ENCODE measurements around the gene LEMD1.
A peak's percentile ranks its signal among the peaks of the same experiment; 100 is the strongest.

The LEMD1 gene

DNA sequence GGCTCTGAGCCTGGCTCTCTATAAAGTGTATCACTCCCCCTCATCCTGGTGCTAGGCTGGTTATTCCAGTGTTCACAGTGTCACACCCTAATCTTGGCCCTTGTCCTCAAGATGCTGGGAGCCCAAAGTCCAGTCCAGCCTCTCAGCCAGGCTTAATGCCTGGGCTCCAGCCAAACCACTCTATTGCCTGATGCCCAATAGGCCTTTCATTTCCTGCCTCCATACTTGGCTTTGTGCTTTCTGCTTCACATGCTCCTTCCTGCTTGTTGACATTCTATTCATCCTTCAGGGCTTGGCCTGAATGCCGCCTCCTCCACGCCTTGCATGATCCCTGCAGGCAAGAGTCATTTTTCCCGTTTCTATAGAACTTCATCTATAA is 66.8 kb downstream of the LEMD1 start:
- Histone ChIP-seq H4K91ac (ENCODE audit: low read depth, low read length) (no peak overlapping the region), H4K8ac (ENCODE audit: low read depth, low read length) (no peak overlapping the region), H3K79me2 (ENCODE audit: control insufficient read depth, insufficient read depth, low read length, poor library complexity) (no peaks in the 10 kb centered on the region), H3K79me1 (ENCODE audit: low read length) (peaks cover 2% of the 10 kb centered on the region), H2BK120ac (ENCODE audit: insufficient read depth, low read length, poor library complexity) (no peak overlapping the region), H3K4me1 (ENCODE audit: control insufficient read depth in 1 of 2, insufficient read depth in 2 of 2, low read length in 2 of 2) (peaks cover 3 to 8% of the 10 kb centered on the region in 2 experiments), H3K9ac (ENCODE audit: low read length) (no peak overlapping the region), H2AFZ (ENCODE audit: insufficient read depth, low read length, poor library complexity) (no peak overlapping the region), H2AK5ac (ENCODE audit: low read length) (no peak overlapping the region), H3K27ac (ENCODE audit: low read depth, low read length) (no peak overlapping the region), H2BK12ac (ENCODE audit: low read length) (no peak overlapping the region), H3K9me3 (ENCODE audit: insufficient read depth, low read depth, low read length) (peaks cover 3% of the 10 kb centered on the region), H3K4me3 (ENCODE audit: low read depth, low read length) (no peak overlapping the region), H4K12ac (ENCODE audit: low read depth, low read length) (no peak overlapping the region), H2BK5ac (ENCODE audit: low read depth, low read length, poor library complexity) (no peak overlapping the region), H3K18ac (ENCODE audit: low read length) (no peak overlapping the region), H3K23ac (ENCODE audit: low read length) (no peak overlapping the region), H3K36me3 (ENCODE audit: control insufficient read depth in 1 of 2, insufficient read depth in 2 of 2, low read length in 2 of 2) (no peaks in the 10 kb centered on the region), H3K4ac (ENCODE audit: low read depth, low read length) (no peak overlapping the region), H3K4me2 (ENCODE audit: low read length) (no peak overlapping the region), H3K27me3 (ENCODE audit: insufficient read depth, low read length) (no peaks in the 10 kb centered on the region), H3K14ac (ENCODE audit: low read length) (no peak overlapping the region)
- DNase-seq: no peak
- WGBS (ENCODE audit: extremely low coverage, insufficient coverage, insufficient read length): no CpG with 5 or more reads among the region's 3 CpGs

DNA sequence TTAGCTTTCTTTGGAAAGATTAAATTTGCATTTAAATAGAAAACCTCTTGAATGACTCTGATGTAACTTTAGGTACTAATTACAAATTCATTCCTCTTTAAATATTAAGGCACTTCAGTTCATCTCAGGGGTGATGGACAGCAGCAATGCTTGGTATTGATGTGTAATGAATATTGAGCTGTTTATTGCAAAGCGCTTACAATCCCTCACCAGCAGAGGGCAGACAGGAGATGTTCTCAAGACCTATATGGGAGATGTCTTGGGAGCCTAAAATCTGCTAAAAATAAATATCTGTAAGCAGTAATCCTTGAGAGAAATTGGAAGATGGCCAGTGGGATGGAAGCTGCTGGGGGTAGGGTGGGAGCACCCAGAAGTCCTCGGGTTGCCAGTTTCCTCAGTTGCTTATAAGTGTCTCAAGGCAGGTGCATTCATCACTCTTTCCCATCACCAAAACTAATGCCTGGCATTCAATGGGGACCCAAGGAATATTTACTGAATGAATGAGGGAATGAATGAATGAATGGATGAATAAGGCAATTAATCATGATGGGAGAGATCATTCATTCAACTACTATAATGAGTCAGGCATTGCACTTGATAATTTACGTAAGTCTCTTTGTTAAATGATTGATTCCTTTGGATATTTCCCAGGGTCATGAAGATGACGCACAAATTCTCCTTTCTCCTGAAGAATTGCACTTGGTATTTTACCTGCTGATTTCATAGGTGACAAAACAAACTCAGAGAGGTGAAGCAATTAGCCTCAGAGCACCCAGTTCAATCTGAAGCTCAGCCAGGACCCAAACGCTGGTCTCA is 67.4 kb downstream of the LEMD1 start:
- Histone ChIP-seq H3K4me3 (ENCODE audit: low read depth, low read length) (no peak overlapping the region), H3K36me3 (ENCODE audit: control insufficient read depth in 1 of 2, insufficient read depth in 2 of 2, low read length in 2 of 2) (no peaks in the 10 kb centered on the region), H3K4me2 (ENCODE audit: low read length) (no peak overlapping the region), H2BK5ac (ENCODE audit: low read depth, low read length, poor library complexity) (no peak overlapping the region), H3K27ac (ENCODE audit: low read depth, low read length) (no peak overlapping the region), H3K4ac (ENCODE audit: low read depth, low read length) (no peak overlapping the region), H3K27me3 (ENCODE audit: insufficient read depth, low read length) (no peaks in the 10 kb centered on the region), H3K14ac (ENCODE audit: low read length) (no peak overlapping the region), H4K12ac (ENCODE audit: low read depth, low read length) (no peak overlapping the region), H3K9me3 (ENCODE audit: insufficient read depth, low read depth, low read length) (peaks cover 3% of the 10 kb centered on the region), H3K79me2 (ENCODE audit: control insufficient read depth, insufficient read depth, low read length, poor library complexity) (no peaks in the 10 kb centered on the region), H3K4me1 (ENCODE audit: control insufficient read depth in 1 of 2, insufficient read depth in 2 of 2, low read length in 2 of 2) (peaks cover 3 to 8% of the 10 kb centered on the region in 2 experiments), H2AK5ac (ENCODE audit: low read length) (no peak overlapping the region), H4K8ac (ENCODE audit: low read depth, low read length) (no peak overlapping the region), H3K18ac (ENCODE audit: low read length) (no peak overlapping the region), H2BK120ac (ENCODE audit: insufficient read depth, low read length, poor library complexity) (no peak overlapping the region), H2AFZ (ENCODE audit: insufficient read depth, low read length, poor library complexity) (no peak overlapping the region), H3K79me1 (ENCODE audit: low read length) (peaks cover 2% of the 10 kb centered on the region), H4K91ac (ENCODE audit: low read depth, low read length) (no peak overlapping the region), H3K9ac (ENCODE audit: low read length) (no peak overlapping the region), H2BK12ac (ENCODE audit: low read length) (no peak overlapping the region), H3K23ac (ENCODE audit: low read length) (no peak overlapping the region)
- no CpG with 5 or more reads among the region's 5 CpGs for whole genome bisulfite sequencing (ENCODE audit: extremely low coverage, insufficient coverage, insufficient read length)
- peak; percentile 46 to 86 for DNase-seq

DNA sequence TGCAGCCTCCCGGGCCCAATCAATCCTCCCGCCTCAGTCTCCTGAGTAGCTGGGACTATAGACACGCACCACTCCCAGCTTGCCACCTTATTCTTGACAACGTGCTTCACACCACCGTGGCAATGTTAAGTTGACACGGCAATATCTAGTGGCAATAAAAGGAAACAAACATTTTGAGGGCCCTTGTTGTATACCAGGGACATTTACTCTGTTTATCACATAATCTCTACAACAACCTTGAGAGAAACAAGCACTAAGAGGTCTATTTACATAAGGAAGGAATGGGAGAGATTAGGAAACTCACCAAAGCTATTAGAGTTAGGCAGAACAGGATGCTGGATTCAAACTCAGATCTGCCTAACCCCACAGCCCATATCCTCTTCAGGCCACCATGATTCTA is 68.2 kb downstream of the LEMD1 start:
- peaks cover 2% of the 10 kb centered on the region for H3K79me1 ChIP-seq (ENCODE audit: low read length)
- H3K27me3 ChIP-seq (ENCODE audit: insufficient read depth, low read length): no peaks in the 10 kb centered on the region
- H2AK5ac ChIP-seq (ENCODE audit: low read length): no peak overlapping the region
- H3K23ac ChIP-seq (ENCODE audit: low read length): no peak overlapping the region
- H3K79me2 ChIP-seq (ENCODE audit: control insufficient read depth, insufficient read depth, low read length, poor library complexity): no peaks in the 10 kb centered on the region
- H3K36me3 ChIP-seq (ENCODE audit: control insufficient read depth in 1 of 2, insufficient read depth in 2 of 2, low read length in 2 of 2): no peaks in the 10 kb centered on the region
- no peak overlapping the region for H3K9ac ChIP-seq (ENCODE audit: low read length)
- H3K4me3 ChIP-seq (ENCODE audit: low read depth, low read length): no peak overlapping the region
- no peak overlapping the region for H2BK12ac ChIP-seq (ENCODE audit: low read length)
- no peak overlapping the region for H2AFZ ChIP-seq (ENCODE audit: insufficient read depth, low read length, poor library complexity)
- no peak overlapping the region for H3K4ac ChIP-seq (ENCODE audit: low read depth, low read length)
- H4K91ac ChIP-seq (ENCODE audit: low read depth, low read length): no peak overlapping the region
- no peak overlapping the region for H4K8ac ChIP-seq (ENCODE audit: low read depth, low read length)
- H3K4me1 ChIP-seq (ENCODE audit: control insufficient read depth in 1 of 2, insufficient read depth in 2 of 2, low read length in 2 of 2): peaks cover 3 to 14% of the 10 kb centered on the region in 2 experiments
- no peak overlapping the region for H3K14ac ChIP-seq (ENCODE audit: low read length)
- H3K9me3 ChIP-seq (ENCODE audit: insufficient read depth, low read depth, low read length): peaks cover 3% of the 10 kb centered on the region
- DNase-seq: no peak
- H4K12ac ChIP-seq (ENCODE audit: low read depth, low read length): no peak overlapping the region
- H2BK120ac ChIP-seq (ENCODE audit: insufficient read depth, low read length, poor library complexity): no peak overlapping the region
- H3K4me2 ChIP-seq (ENCODE audit: low read length): no peak overlapping the region
- H3K27ac ChIP-seq (ENCODE audit: low read depth, low read length): no peak overlapping the region
- WGBS (ENCODE audit: extremely low coverage, insufficient coverage, insufficient read length): no CpG with 5 or more reads among the region's 6 CpGs
- H2BK5ac ChIP-seq (ENCODE audit: low read depth, low read length, poor library complexity): no peak overlapping the region
- H3K18ac ChIP-seq (ENCODE audit: low read length): no peak overlapping the region

DNA sequence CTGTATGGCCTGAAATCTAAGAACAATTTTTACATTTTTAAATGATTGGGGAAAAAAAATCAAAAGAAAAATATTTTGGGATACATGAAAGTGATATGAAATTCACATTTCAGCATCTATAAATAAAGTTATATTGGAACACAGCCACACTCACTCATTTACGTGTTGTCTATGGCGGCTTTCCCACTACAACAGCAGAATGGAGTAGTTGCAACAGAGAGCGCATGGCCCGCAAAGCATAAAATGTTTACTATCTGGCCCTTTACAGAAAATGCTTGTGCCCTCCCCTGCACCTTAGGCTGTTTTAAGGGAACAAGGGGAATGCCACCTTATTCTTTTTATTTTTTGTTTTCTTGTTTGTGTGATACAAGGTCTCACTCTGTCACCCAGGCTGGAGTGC is 68.7 kb downstream of the LEMD1 start:
- no peaks in the 10 kb centered on the region for H3K79me2 ChIP-seq (ENCODE audit: control insufficient read depth, insufficient read depth, low read length, poor library complexity)
- no peak overlapping the region for H2BK12ac ChIP-seq (ENCODE audit: low read length)
- no peak overlapping the region for H3K4me3 ChIP-seq (ENCODE audit: low read depth, low read length)
- H2BK120ac ChIP-seq (ENCODE audit: insufficient read depth, low read length, poor library complexity): no peak overlapping the region
- no peak overlapping the region for H3K4ac ChIP-seq (ENCODE audit: low read depth, low read length)
- H3K23ac ChIP-seq (ENCODE audit: low read length): no peak overlapping the region
- no peaks in the 10 kb centered on the region for H3K36me3 ChIP-seq (ENCODE audit: control insufficient read depth in 1 of 2, insufficient read depth in 2 of 2, low read length in 2 of 2)
- no peak overlapping the region for H3K14ac ChIP-seq (ENCODE audit: low read length)
- H4K8ac ChIP-seq (ENCODE audit: low read depth, low read length): no peak overlapping the region
- H4K12ac ChIP-seq (ENCODE audit: low read depth, low read length): no peak overlapping the region
- no peak overlapping the region for H3K18ac ChIP-seq (ENCODE audit: low read length)
- peaks cover 3 to 17% of the 10 kb centered on the region in 2 experiments for H3K4me1 ChIP-seq (ENCODE audit: control insufficient read depth in 1 of 2, insufficient read depth in 2 of 2, low read length in 2 of 2)
- H2AK5ac ChIP-seq (ENCODE audit: low read length): no peak overlapping the region
- H3K27ac ChIP-seq (ENCODE audit: low read depth, low read length): no peak overlapping the region
- H3K9ac ChIP-seq (ENCODE audit: low read length): no peak overlapping the region
- peaks cover 3% of the 10 kb centered on the region for H3K9me3 ChIP-seq (ENCODE audit: insufficient read depth, low read depth, low read length)
- no peak overlapping the region for H2BK5ac ChIP-seq (ENCODE audit: low read depth, low read length, poor library complexity)
- no peak overlapping the region for H3K4me2 ChIP-seq (ENCODE audit: low read length)
- H3K79me1 ChIP-seq (ENCODE audit: low read length): peaks cover 3% of the 10 kb centered on the region
- H2AFZ ChIP-seq (ENCODE audit: insufficient read depth, low read length, poor library complexity): no peak overlapping the region
- no CpG with 5 or more reads among the region's 4 CpGs for WGBS (ENCODE audit: extremely low coverage, insufficient coverage, insufficient read length)
- no peak for DNase-seq
- no peak overlapping the region for H4K91ac ChIP-seq (ENCODE audit: low read depth, low read length)
- H3K27me3 ChIP-seq (ENCODE audit: insufficient read depth, low read length): no peaks in the 10 kb centered on the region

Measured in trophoblast cell (in vitro differentiated cells and primary cell).